ENCODE data around the gene STK25.
"Not testable (repeated sequence)": the region's sequence is repeated elsewhere in the genome, so short reads cannot be mapped to it uniquely, and the experiment has no call there.

STK25 gene

DNA sequence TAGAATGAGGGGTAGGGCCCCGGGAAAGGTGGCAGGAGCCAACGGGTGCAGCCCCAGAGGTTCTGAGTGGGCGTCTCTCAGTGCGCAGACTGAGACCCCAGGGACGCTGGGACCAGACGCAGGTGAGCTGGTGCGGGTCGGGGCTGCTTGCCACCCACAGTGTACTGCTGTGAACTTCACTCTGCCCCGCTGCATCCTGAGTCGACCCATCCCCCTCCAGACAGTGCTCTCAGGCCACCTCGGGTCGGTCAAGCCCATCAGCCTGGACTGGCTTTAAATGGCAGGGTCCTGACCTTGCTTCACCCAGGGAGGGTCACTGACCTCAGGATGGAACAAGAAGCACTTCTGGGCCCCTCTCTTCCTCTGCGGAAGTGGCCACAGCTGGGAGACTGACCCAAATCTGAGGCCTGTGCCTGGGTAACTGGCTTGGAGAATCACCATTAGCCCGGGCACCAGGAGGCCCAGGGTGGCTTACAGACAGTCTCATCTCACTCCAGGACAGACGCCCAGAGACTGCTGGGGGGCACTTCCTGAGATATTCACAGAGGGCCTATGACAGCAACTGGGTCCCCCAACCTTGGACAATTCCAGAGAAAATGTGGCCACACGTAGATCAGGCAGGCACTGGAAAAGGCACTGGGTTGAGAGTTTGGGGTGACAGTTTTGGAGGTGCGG lies 26.5 kb upstream of the STK25 start:
- H3K4me3 Mint-ChIP-seq = no peak overlapping the region
- H3K27me3 Mint-ChIP-seq = peaks cover 44% of the 10 kb centered on the region
- no peaks in the 10 kb centered on the region for H3K9me3 Mint-ChIP-seq
- H3K36me3 Mint-ChIP-seq (ENCODE audit: insufficient read depth) = no peaks in the 10 kb centered on the region
- no peak overlapping the region for H3K27ac Mint-ChIP-seq (ENCODE audit: low read depth)
- no peak for DNase-seq (ENCODE audit: low spot score in 2 of 2)
- no peaks in the 10 kb centered on the region for H3K4me1 Mint-ChIP-seq
- ATAC-seq (replicated peaks; ENCODE audit: extremely low read depth, poor library complexity, severe bottlenecking) = no peak

GRCh38 chr2:241534293-241534692 lies 25.9 kb upstream of the STK25 start:
- H3K36me3 Mint-ChIP-seq (ENCODE audit: insufficient read depth) = no peaks in the 10 kb centered on the region
- no peaks in the 10 kb centered on the region for H3K4me1 Mint-ChIP-seq
- peaks cover 43% of the 10 kb centered on the region for H3K27me3 Mint-ChIP-seq
- ATAC-seq (replicated peaks; ENCODE audit: extremely low read depth, poor library complexity, severe bottlenecking) (no peak), DNase-seq (ENCODE audit: low spot score in 2 of 2) (no peak)
- H3K9me3 Mint-ChIP-seq = no peaks in the 10 kb centered on the region
- H3K4me3 Mint-ChIP-seq = no peak overlapping the region
- no peak overlapping the region for H3K27ac Mint-ChIP-seq (ENCODE audit: low read depth)

GRCh38 chr2:241532733-241533601 lies 24.6 kb upstream of the STK25 start:
- no peak overlapping the region for H3K4me3 Mint-ChIP-seq
- ATAC-seq (replicated peaks; ENCODE audit: extremely low read depth, poor library complexity, severe bottlenecking) (no peak), DNase-seq (ENCODE audit: low spot score in 2 of 2) (no peak)
- peaks cover 40% of the 10 kb centered on the region for H3K27me3 Mint-ChIP-seq
- no peak overlapping the region for H3K27ac Mint-ChIP-seq (ENCODE audit: low read depth)
- no peaks in the 10 kb centered on the region for H3K4me1 Mint-ChIP-seq
- H3K36me3 Mint-ChIP-seq (ENCODE audit: insufficient read depth) = no peaks in the 10 kb centered on the region
- H3K9me3 Mint-ChIP-seq = no peaks in the 10 kb centered on the region

DNA sequence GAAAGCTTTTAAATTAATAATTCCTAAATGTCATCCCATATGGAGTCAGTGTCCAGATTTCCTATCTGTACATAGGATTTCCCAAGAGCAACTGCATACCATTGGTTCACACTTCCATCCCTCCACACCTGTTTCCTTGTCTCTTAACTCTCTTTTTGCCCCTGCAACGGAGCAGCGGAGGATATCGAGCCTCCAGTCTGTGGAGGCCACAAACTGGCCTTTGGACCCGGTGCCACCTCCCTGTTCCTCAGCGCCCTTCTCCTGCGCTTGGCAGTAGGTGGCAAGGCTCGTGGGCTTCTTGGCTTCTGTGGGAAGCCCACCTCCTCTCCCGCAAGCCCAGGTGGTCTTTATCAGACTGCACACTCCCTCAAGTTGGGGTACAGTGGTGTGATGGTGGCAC lies 23.8 kb upstream of the STK25 start:
- Mint-ChIP-seq H3K36me3 (ENCODE audit: insufficient read depth) (no peaks in the 10 kb centered on the region), H3K27me3 (peaks cover 40% of the 10 kb centered on the region), H3K9me3 (no peaks in the 10 kb centered on the region), H3K4me1 (no peaks in the 10 kb centered on the region), H3K4me3 (no peak overlapping the region), H3K27ac (ENCODE audit: low read depth) (no peak overlapping the region)
- ATAC-seq (replicated peaks; ENCODE audit: extremely low read depth, poor library complexity, severe bottlenecking) (no peak), DNase-seq (ENCODE audit: low spot score in 2 of 2) (no peak)

DNA sequence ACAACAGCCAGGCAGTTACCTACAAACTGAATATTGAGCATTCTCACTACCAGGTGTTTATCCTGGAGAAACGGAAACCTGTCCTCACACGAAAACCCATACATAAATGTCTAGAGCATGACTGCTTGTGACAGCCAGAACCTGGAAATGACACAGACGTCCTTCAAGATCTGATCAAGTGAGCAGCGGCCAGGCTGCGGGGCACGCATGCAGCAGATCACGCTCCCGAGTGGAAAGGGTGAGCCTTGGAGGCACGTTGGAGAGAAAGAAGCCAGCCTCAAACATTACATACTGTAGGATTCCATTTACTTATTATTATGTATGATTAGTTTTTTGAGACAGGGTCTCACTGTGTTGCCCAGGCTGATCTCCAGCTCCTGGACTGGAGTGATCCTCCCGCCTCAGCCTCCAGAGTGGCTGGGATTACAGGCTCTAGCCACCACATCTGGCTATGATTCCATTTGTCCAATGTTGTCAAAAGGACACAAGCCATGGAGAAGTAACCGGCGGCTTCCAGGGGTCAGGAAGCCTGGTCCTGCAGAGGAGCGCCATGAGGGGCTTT lies 22.9 kb upstream of the STK25 start:
- DNase-seq (ENCODE audit: low spot score in 2 of 2) (no peak), ATAC-seq (replicated peaks; ENCODE audit: extremely low read depth, poor library complexity, severe bottlenecking) (no peak)
- Mint-ChIP-seq H3K27me3 (peaks cover 37% of the 10 kb centered on the region), H3K4me1 (no peaks in the 10 kb centered on the region), H3K9me3 (no peaks in the 10 kb centered on the region), H3K36me3 (ENCODE audit: insufficient read depth) (no peaks in the 10 kb centered on the region), H3K4me3 (no peak overlapping the region), H3K27ac (ENCODE audit: low read depth) (no peak overlapping the region)

GRCh38 chr2:241530571-241530970 lies 22.2 kb upstream of the STK25 start:
- Mint-ChIP-seq H3K36me3 (ENCODE audit: insufficient read depth) (no peaks in the 10 kb centered on the region), H3K4me1 (no peaks in the 10 kb centered on the region), H3K4me3 (no peak overlapping the region), H3K27ac (ENCODE audit: low read depth) (no peak overlapping the region), H3K27me3 (peaks cover 30% of the 10 kb centered on the region), H3K9me3 (no peaks in the 10 kb centered on the region)
- ATAC-seq (replicated peaks; ENCODE audit: extremely low read depth, poor library complexity, severe bottlenecking) (no peak), DNase-seq (ENCODE audit: low spot score in 2 of 2) (no peak)

DNA sequence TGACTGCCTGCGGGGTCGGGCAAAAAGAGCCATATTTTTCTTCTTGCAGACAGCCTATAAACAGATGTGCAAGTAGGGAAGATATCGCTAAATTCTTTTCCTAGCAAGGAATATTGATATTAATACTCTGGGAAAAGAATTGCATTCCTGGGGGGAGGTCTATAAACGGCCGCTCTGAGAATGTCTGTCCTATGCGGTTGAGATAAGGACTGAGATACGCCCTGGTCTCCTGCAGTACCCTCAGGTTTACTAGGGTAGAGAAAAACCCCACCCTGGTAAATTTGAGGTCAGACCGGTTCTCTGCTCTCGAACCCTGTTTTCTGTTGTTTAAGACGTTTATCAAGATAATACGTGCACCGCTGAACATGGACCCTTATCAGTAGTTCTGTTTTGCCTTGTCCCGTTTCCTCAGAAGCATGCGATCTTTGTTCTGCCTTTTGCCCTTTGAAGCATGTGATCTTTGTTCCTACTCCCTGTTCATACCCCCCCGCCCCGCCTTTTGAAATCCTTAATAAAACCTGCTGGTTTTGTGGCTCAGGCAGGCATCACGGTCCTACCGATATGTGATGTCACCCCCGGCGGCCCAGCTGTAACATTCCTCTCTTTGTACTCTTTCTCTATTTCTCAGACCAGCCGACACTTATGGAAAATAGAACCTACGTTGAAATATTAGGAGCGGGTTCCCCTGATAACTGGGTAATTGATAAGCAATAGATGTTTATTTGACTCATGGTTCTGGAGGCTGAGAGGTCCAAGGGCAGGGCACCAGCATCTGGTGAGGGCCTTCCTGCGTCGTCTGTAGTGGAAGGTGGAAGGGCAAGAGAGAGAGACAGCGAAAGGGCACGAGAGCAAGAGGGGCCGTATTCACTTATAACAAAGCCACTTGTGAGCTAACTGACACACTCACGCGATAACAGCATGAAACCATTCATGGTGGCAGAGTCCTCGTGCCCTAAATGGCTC lies 17.7 kb upstream of the STK25 start:
- H3K27me3 Mint-ChIP-seq = peaks cover 23% of the 10 kb centered on the region
- not testable (repeated sequence) for DNase-seq (ENCODE audit: low spot score in 2 of 2); H3K27ac Mint-ChIP-seq (ENCODE audit: low read depth); H3K9me3 Mint-ChIP-seq; H3K4me3 Mint-ChIP-seq; H3K4me1 Mint-ChIP-seq; H3K36me3 Mint-ChIP-seq (ENCODE audit: insufficient read depth); ATAC-seq (replicated peaks; ENCODE audit: extremely low read depth, poor library complexity, severe bottlenecking)

GRCh38 chr2:241522477-241522876 lies 14.1 kb upstream of the STK25 start:
- DNase-seq (ENCODE audit: low spot score in 2 of 2) (no peak), ATAC-seq (replicated peaks; ENCODE audit: extremely low read depth, poor library complexity, severe bottlenecking) (no peak)
- no peak overlapping the region for H3K4me3 Mint-ChIP-seq
- H3K9me3 Mint-ChIP-seq = peaks cover 2% of the 10 kb centered on the region
- no peaks in the 10 kb centered on the region for H3K4me1 Mint-ChIP-seq
- peaks cover 9% of the 10 kb centered on the region for H3K27me3 Mint-ChIP-seq
- no peak overlapping the region for H3K27ac Mint-ChIP-seq (ENCODE audit: low read depth)
- H3K36me3 Mint-ChIP-seq (ENCODE audit: insufficient read depth) = no peaks in the 10 kb centered on the region

DNA sequence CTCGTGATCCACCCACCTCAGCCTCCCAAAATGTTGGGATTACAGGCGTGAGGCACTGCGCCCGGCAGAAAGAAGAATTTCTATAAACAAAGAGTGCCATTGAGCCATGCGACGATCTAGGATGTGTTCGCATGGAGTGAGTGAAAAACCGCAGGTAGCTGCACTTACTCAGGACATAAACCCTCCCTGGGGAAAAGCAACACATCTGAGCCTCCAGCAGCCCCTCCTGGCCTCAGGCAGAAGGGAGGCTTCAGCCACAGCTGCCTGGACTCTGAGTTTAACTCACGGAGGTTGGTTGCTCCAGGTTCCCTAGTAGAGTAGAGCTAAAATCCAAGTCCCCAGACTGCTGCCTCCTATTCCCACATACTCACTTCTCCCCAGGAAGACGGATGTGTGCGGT lies 11.3 kb upstream of the STK25 start:
- no peak for ATAC-seq (replicated peaks; ENCODE audit: extremely low read depth, poor library complexity, severe bottlenecking)
- peaks cover 9% of the 10 kb centered on the region for H3K27me3 Mint-ChIP-seq

DNA sequence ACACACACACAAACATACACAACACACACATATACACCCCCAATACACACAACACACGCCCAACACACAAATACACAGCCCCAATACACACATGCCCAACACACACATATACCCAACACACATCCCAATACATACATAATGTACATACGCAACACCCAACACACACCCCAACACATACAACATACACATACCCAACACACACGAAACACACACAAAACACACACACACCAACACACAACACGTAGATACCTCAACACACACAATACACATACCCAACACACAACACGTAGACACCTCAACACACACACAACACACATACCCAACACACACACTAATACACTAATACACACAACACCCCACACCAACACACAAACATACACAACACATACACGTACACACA lies 8.9 kb upstream of the STK25 start:
- Mint-ChIP-seq H3K9me3 (peaks cover 7% of the 10 kb centered on the region), H3K27me3 (peaks cover 9% of the 10 kb centered on the region), H3K27ac (ENCODE audit: low read depth) (no peak overlapping the region), H3K4me3 (no peak overlapping the region), H3K36me3 (ENCODE audit: insufficient read depth) (peaks cover 3% of the 10 kb centered on the region), H3K4me1 (no peaks in the 10 kb centered on the region)
- no peak for DNase-seq (ENCODE audit: low spot score in 2 of 2)
- no peak for ATAC-seq (replicated peaks; ENCODE audit: extremely low read depth, poor library complexity, severe bottlenecking)

More for the DNA sequence above, 11.3 kb upstream of the STK25 start:
- Mint-ChIP-seq H3K36me3 (ENCODE audit: insufficient read depth) (peaks cover 1% of the 10 kb centered on the region), H3K27ac (ENCODE audit: low read depth) (no peak overlapping the region), H3K4me1 (no peaks in the 10 kb centered on the region), H3K9me3 (peaks cover 7% of the 10 kb centered on the region), H3K4me3 (no peak overlapping the region)
- DNase-seq (ENCODE audit: low spot score in 2 of 2) = no peak

DNA sequence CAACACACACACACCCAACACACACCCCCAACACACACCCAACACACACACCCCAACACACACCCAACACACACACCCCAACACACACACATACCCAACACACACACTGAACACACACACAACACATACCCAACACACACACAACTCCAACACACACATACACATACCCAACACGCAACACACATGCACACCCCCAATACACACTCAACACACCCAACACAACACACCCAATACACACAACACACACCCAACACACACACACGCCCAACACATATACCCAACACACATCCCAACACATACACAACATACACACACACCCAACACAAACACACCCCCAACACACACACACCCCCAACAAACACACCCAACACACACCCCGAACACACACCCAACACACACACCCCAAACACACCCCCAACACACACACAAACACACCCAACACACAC lies 8.2 kb upstream of the STK25 start:
- Mint-ChIP-seq H3K36me3 (ENCODE audit: insufficient read depth) (peaks cover 4% of the 10 kb centered on the region), H3K4me1 (no peaks in the 10 kb centered on the region), H3K4me3 (no peak overlapping the region), H3K9me3 (peaks cover 7% of the 10 kb centered on the region), H3K27ac (ENCODE audit: low read depth) (no peak overlapping the region), H3K27me3 (peaks cover 9% of the 10 kb centered on the region)
- no peak for DNase-seq (ENCODE audit: low spot score in 2 of 2)
- ATAC-seq (replicated peaks; ENCODE audit: extremely low read depth, poor library complexity, severe bottlenecking) = no peak

Data from central memory CD8-positive, alpha-beta T cell (primary cell).